ENCODE results near the gene POU6F2. TPM values are rescaled to one million over a fixed set of nuclear protein-coding genes. Genes with fewer than 3 reads are reported as not detected.

The POU6F2 gene
- total and polyA plus RNA-seq, 2 of the 4 experiments (the other 2 are of a cell fraction), result not detected

DNA sequence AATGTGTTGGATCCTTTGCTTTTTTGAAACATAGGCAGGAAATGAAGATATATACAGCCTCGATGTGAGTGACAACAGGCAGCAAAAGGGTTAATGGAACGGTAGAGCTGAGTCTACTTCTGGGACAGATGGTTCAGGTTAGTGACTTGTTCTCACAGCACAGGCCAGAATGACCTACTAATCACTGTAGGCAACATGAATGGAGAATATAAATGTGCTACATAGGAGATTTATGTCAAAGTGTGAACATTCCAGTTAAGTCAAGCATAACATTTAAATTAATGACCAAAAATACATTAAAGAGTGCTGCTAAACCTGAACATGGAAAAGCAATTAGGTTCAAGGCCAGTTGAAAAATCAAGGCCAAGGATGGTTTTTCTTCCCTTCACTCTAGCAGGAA, 235.2 kb downstream of the POU6F2 start:
- Histone ChIP-seq H3K4me3 (ENCODE audit: insufficient read depth, low read depth, low read length) (no peak overlapping the region), H3K4ac (ENCODE audit: low read depth, low read length) (no peak overlapping the region), H3K4me1 (ENCODE audit: control insufficient read depth, insufficient read depth, low read length) (no peaks in the 10 kb centered on the region), H4K5ac (ENCODE audit: low read depth, low read length) (no peak overlapping the region), H2AFZ (replicated peaks; ENCODE audit: low read length, poor library complexity) (no peak overlapping the region), H3K36me3 (ENCODE audit: control insufficient read depth, insufficient read depth, low read length) (no peaks in the 10 kb centered on the region), H4K8ac (ENCODE audit: low read depth in 2 of 2, low read length in 2 of 2) (no peak overlapping the region), H2AK9ac (replicated peaks; ENCODE audit: low read depth, low read length, poor library complexity) (no peak overlapping the region), H3K14ac (replicated peaks; ENCODE audit: low read depth, low read length) (no peak overlapping the region), H2BK120ac (ENCODE audit: low read depth, low read length) (no peak overlapping the region), H2AK5ac (ENCODE audit: low read depth, low read length) (no peak overlapping the region), H2BK5ac (ENCODE audit: low read depth, low read length, poor library complexity, severe bottlenecking) (no peak overlapping the region), H3K9me3 (ENCODE audit: control insufficient read depth, insufficient read depth, low read length) (no peaks in the 10 kb centered on the region), H4K91ac (ENCODE audit: insufficient read depth, low read depth, low read length) (no peak overlapping the region), H3K4me2 (ENCODE audit: low read depth, low read length) (no peak overlapping the region), H3K56ac (ENCODE audit: extremely low read depth, insufficient read depth, low read length) (no peak overlapping the region), H3K23ac (ENCODE audit: low read depth, low read length) (no peak overlapping the region), H3K27me3 (ENCODE audit: control insufficient read depth, insufficient read depth, low read length) (no peaks in the 10 kb centered on the region), H3K9me1 (ENCODE audit: insufficient read depth, low read length) (no peaks in the 10 kb centered on the region), H4K20me1 (ENCODE audit: insufficient read depth, low read length) (no peaks in the 10 kb centered on the region), H2BK15ac (ENCODE audit: low read depth, low read length) (no peak overlapping the region), H2BK20ac (ENCODE audit: low read depth, low read length) (no peak overlapping the region), H3K18ac (ENCODE audit: low read depth, low read length) (no peak overlapping the region), H3K27ac (ENCODE audit: insufficient read depth, low read length) (no peak overlapping the region), H3K79me1 (ENCODE audit: low read depth in 1 of 2, low read length in 2 of 2) (no peaks in the 10 kb centered on the region), H3K9ac (ENCODE audit: low read depth, low read length) (no peak overlapping the region)
- no peak for TF ChIP-seq MXI1 (IDR thresholded peaks at IDR 0.05; ENCODE audit: borderline replicate concordance, low read depth, low read length)
- TF ChIP-seq BHLHE40 (IDR thresholded peaks at IDR 0.05; ENCODE audit: low read depth, low read length), result no peak
- TF ChIP-seq CEBPB (IDR thresholded peaks at IDR 0.05; ENCODE audit: low read depth, low read length), result no peak
- TF ChIP-seq RAD21 (IDR thresholded peaks at IDR 0.05; ENCODE audit: low read length), result no peak
- ATAC-seq (ENCODE audit: low read depth), result no peak
- in situ Hi-C loops (cut with MboI; ENCODE audit: low sequenced_read_pairs) (no loop called here), dilution Hi-C loops (cut with HindIII; ENCODE audit: low sequenced_read_pairs, unreplicated experiment) (no loop called here), intact Hi-C loops (cut with micrococcal nuclease) (no loop called here)
- ChIA-PET CTCF (no interaction called here), POLR2A (ENCODE audit: unreplicated experiment) (no interaction called here)
- BruUV-seq (replicated peaks), result no TSS peak
- no CpG with 5 or more reads among the region's 2 CpGs for WGBS, 2 experiments (ENCODE audit: extremely low coverage in 2 of 2, insufficient read length in 1 of 2)
- DNase-seq, result no peak

Measured in IMR-90 (cell line).